Activated CD4-positive, alpha-beta memory T cell treated with anti-CD3 and anti-CD28 coated beads, Interleukin-2, amount 10 ng/mL, durations not matched to agents 7 days and 5 days (primary cell): Measurements from ENCODE around the gene NOL11. TPM values are rescaled to one million over a fixed set of nuclear protein-coding genes. Genes with fewer than 3 reads are reported as not detected.
"Not testable (repeated sequence)": the region's sequence is repeated elsewhere in the genome, so short reads cannot be mapped to it uniquely, and the experiment has no call there.

Source experiments
- CTCF ChIA-PET: fragments of 350-600 bp; sonication (Branson Sonifier 250); formaldehyde crosslinking; loops from one replicate; lab custom pipeline; 2021; ENCODE audit warnings: antibody characterized with exemption, inconsistent platforms; lab: Charles Lee
- POLR2A ChIA-PET: fragments of 350-600 bp; sonication (Branson Sonifier 250); formaldehyde crosslinking; loops from one replicate; lab custom pipeline; 2021; ENCODE audit warnings: antibody characterized with exemption; lab: Charles Lee
- DNase-seq: peaks from one replicate; pipeline ENCODE4 v3.0.0-alpha.2; 2020
- H3K27ac Mint-ChIP-seq: one replicate; pipeline ENCODE4 v1.8.0; 2021; ENCODE audit warnings: mild to moderate bottlenecking, mixed read lengths
- H3K27me3 Mint-ChIP-seq: one replicate; pipeline ENCODE4 v1.8.0; 2021; ENCODE audit warnings: mixed read lengths
- H3K36me3 Mint-ChIP-seq: one replicate; pipeline ENCODE4 v1.8.0; 2021; ENCODE audit warnings: low read depth, mixed read lengths
- H3K4me1 Mint-ChIP-seq: one replicate; pipeline ENCODE4 v1.8.0; 2021; ENCODE audit warnings: mixed read lengths
- H3K4me3 Mint-ChIP-seq: one replicate; pipeline ENCODE4 v1.8.0; 2021; ENCODE audit warnings: mild to moderate bottlenecking, mixed read lengths
- H3K9me3 Mint-ChIP-seq: one replicate; pipeline ENCODE4 v1.8.0; 2021; ENCODE audit warnings: mixed read lengths
- total RNA-seq, 2 experiments: library from RNA; stranded (reverse); gene quantifications; one replicate each; pipeline ENCODE4 v1.2.3, GENCODE V29; 2021

The NOL11 gene
- total RNA-seq, 2 experiments from 2014 or later: 33.2 to 34.4 TPM

DNA sequence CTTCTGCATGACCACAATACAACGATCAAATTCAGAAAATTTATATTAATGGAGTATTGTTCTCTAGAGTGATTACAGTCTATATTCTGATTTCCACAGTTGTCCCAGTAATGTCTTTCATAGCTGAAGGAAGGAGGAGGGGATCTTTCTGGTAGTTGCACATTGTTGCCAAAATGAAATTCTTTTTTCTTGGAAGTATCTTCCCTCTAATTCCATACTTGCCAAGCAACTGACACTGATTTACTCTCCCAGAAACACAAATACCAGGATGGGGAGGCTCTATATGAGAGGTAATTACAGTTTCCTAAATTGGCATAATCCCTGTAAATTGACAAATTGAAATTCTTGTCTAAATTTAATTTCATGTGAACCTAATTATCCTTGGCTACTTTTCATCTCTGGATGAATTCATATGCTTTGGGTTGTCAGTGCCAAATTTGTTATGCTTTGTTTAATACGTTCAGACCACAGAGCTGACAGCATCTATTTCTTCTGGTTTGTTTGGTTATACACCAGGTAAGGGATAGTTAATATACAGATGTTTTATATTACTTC, 30.0 kb downstream of the NOL11 start:
- POLR2A ChIA-PET: no interaction called here

DNA sequence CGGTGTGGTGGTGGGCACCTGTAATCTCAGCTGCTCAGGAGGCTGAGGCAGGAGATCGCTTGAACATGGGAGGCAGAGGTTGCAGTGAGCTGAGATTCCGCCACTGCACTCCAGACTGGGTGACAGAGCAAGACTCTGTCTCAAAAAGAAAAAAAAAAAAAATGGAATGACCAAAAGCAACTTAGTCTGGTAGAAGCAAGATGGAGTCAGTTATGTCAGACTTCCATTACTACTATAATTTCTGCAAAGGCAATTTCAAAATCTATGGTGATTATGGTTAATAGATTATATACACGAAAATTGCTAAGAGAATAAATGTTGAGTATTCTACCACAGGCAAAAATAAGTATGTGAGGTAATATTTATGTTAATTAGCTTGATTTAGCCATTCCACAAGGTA, 32.3 kb downstream of the NOL11 start:
- Mint-ChIP-seq H3K36me3 (peaks cover 48% of the 10 kb centered on the region), H3K27me3 (no peaks in the 10 kb centered on the region), H3K4me3 (no peak overlapping the region), H3K9me3 (no peaks in the 10 kb centered on the region), H3K27ac (no peak overlapping the region), H3K4me1 (peaks cover under 1% of the 10 kb centered on the region)
- ChIA-PET POLR2A (no interaction called here), CTCF (interaction anchor here (0.6 to 0.7 kb wide), 2 partner anchors 41 to 668 kb away, joined by 3 read pairs; no protein-coding TSS in a partner anchor)
- no peak for DNase-seq

More for the DNA sequence above, 30.0 kb downstream of the NOL11 start:
- CTCF ChIA-PET: interaction anchor here (0.6 to 0.9 kb wide), 2 partner anchors 22 to 161 kb away, joined by 5 read pairs; no protein-coding TSS in a partner anchor
- no peak for DNase-seq
- Mint-ChIP-seq H3K27ac (no peak overlapping the region), H3K36me3 (peaks cover 54% of the 10 kb centered on the region), H3K4me3 (no peak overlapping the region), H3K4me1 (no peaks in the 10 kb centered on the region), H3K9me3 (no peaks in the 10 kb centered on the region), H3K27me3 (no peaks in the 10 kb centered on the region)

DNA sequence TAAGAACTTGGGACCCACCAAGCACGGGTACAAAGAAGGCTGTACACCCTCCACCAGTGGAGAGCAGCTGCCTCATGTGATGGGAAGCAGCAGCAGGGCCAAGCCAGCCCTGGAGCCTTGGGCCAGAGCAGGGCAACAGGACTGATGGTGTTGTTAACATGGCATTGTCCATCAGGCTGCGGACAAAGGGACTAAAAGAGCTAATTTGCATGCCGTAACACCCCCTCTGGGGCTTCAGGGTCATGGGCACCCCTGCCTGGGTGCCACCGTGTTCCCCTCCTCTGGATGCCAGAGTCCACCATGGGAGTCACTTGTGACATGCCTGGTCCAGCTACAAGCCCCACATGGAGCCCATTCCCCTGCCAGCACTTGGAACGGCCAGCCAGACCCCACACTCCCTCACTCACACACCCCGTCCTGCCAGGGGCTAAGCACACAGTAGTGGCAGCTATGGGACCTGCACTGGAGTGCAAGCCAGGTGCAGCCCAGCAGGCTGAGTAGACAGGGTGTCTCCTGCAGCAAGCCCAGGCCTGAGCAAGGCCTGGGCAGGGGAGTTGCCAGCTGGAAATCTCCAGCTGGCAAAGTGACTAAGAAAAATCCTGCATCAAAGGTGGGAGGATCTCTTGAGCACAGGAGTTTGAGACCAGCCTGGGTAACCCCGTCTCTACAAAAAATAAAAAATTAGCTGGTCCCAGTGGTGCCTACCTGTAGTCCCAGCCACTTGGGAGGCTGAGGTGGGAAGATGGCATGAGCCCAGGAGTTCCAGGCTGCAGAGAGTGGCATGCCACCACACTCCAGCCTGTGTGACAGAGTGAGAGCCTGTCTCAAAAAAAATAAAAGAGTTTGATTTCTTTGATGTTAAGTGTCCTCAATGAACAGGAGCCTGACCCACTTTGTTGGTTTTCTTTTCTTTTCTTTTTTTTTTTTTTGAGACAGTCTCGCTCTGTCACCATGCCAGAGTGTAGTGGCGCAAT, 33.7 kb downstream of the NOL11 start:
- Mint-ChIP-seq H3K4me1 (peaks cover 5% of the 10 kb centered on the region), H3K9me3 (no peaks in the 10 kb centered on the region), H3K36me3 (peaks cover 46% of the 10 kb centered on the region), H3K4me3 (no peak overlapping the region), H3K27me3 (no peaks in the 10 kb centered on the region), H3K27ac (no peak overlapping the region)
- DNase-seq: no peak
- ChIA-PET POLR2A (no interaction called here), CTCF (no interaction called here)

DNA sequence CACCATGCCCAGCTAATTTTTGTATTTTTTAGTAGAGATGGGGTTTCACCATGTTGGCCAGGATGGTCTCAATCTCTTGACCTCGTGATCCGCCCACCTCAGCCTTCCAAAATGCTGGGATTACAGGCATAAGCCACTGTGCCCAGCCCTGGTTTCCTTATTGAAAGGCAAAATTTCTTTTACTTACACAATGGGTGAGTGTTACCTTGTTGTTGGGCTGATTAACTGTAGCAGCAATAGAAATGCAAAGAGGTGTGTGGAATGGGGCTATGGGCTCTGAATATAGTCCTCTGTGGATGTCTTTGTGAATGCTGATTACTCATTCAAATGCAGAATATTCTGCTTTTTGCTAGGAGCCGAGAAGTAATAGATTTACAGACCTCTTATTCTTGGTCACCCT, 34.4 kb downstream of the NOL11 start:
- H3K4me3 Mint-ChIP-seq, DNase-seq, H3K4me1 Mint-ChIP-seq, H3K27ac Mint-ChIP-seq, H3K9me3 Mint-ChIP-seq, H3K27me3 Mint-ChIP-seq, POLR2A ChIA-PET: not testable (repeated sequence)
- CTCF ChIA-PET: interaction anchor here (0.6 kb wide), 1 partner anchor 577 kb away, joined by 3 read pairs; no protein-coding TSS in a partner anchor
- H3K36me3 Mint-ChIP-seq: peaks cover 42% of the 10 kb centered on the region

GRCh38 chr17:67753026-67753425, 35.3 kb downstream of the NOL11 start:
- Mint-ChIP-seq H3K27ac (no peak overlapping the region), H3K27me3 (no peaks in the 10 kb centered on the region), H3K9me3 (no peaks in the 10 kb centered on the region), H3K36me3 (peaks cover 33% of the 10 kb centered on the region), H3K4me1 (peaks cover 6% of the 10 kb centered on the region), H3K4me3 (no peak overlapping the region)
- ChIA-PET POLR2A (no interaction called here), CTCF (no interaction called here)
- DNase-seq: no peak

- peaks cover 6% of the 10 kb centered on the region for H3K4me1 Mint-ChIP-seq
- ChIA-PET CTCF (no interaction called here), POLR2A (no interaction called here)
- no peaks in the 10 kb centered on the region for H3K27me3 Mint-ChIP-seq
- H3K9me3 Mint-ChIP-seq: no peaks in the 10 kb centered on the region
- no peak for DNase-seq
- no peak overlapping the region for H3K4me3 Mint-ChIP-seq
- H3K27ac Mint-ChIP-seq: no peak overlapping the region
- H3K36me3 Mint-ChIP-seq: peaks cover 24% of the 10 kb centered on the region
Measured at GRCh38 chr17:67754001-67754400, 36.3 kb downstream of the NOL11 start.

GRCh38 chr17:67754686-67755085, 37.0 kb downstream of the NOL11 start:
- H3K27me3 Mint-ChIP-seq, CTCF ChIA-PET, POLR2A ChIA-PET, H3K9me3 Mint-ChIP-seq, H3K4me3 Mint-ChIP-seq, H3K27ac Mint-ChIP-seq, DNase-seq, H3K4me1 Mint-ChIP-seq: not testable (repeated sequence)
- peaks cover 20% of the 10 kb centered on the region for H3K36me3 Mint-ChIP-seq

- CTCF ChIA-PET, H3K9me3 Mint-ChIP-seq, POLR2A ChIA-PET, H3K36me3 Mint-ChIP-seq, DNase-seq, H3K27me3 Mint-ChIP-seq, H3K4me3 Mint-ChIP-seq, H3K4me1 Mint-ChIP-seq, H3K27ac Mint-ChIP-seq: not testable (repeated sequence)
Measured at GRCh38 chr17:67756766-67757165, 39.0 kb downstream of the NOL11 start.

GRCh38 chr17:67759355-67760171, 41.8 kb downstream of the NOL11 start:
- Mint-ChIP-seq H3K4me3 (no peak overlapping the region), H3K27ac (no peak overlapping the region), H3K9me3 (no peaks in the 10 kb centered on the region), H3K27me3 (no peaks in the 10 kb centered on the region), H3K36me3 (peaks cover 5% of the 10 kb centered on the region), H3K4me1 (peaks cover 6% of the 10 kb centered on the region)
- ChIA-PET CTCF (no interaction called here), POLR2A (no interaction called here)
- no peak for DNase-seq

DNA sequence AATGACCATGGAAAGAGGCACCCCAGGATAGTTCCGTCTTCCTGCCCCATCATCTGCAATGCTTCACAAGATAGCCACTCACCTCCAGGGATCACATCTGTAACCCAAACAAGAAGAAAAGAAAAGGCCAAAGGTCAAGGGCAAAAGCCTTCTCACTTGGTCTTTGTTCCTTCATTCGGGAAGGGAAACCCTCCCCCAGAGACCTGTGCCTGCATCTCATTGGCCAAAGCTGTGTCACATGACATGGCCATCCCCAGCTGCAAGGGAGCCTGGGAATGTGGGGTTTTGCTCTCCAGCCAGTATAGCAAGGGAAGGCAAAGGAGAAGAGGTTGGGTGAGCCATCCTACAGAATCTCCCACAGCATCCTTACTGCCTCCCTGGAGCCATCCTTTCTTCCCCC, 47.9 kb downstream of the NOL11 start:
- ChIA-PET POLR2A (no interaction called here), CTCF (no interaction called here)
- Mint-ChIP-seq H3K27me3 (no peaks in the 10 kb centered on the region), H3K9me3 (no peaks in the 10 kb centered on the region), H3K36me3 (no peaks in the 10 kb centered on the region), H3K4me1 (no peaks in the 10 kb centered on the region), H3K4me3 (no peak overlapping the region), H3K27ac (no peak overlapping the region)
- no peak for DNase-seq

GRCh38 chr17:67769231-67769630, 51.5 kb downstream of the NOL11 start:
- POLR2A ChIA-PET: no interaction called here

GRCh38 chr17:67770539-67770938, 52.8 kb downstream of the NOL11 start:
- Mint-ChIP-seq H3K4me3 (no peak overlapping the region), H3K27me3 (peaks cover 2% of the 10 kb centered on the region), H3K36me3 (no peaks in the 10 kb centered on the region), H3K9me3 (no peaks in the 10 kb centered on the region), H3K27ac (no peak overlapping the region), H3K4me1 (no peaks in the 10 kb centered on the region)
- ChIA-PET CTCF (interaction anchor here (0.7 to 1.3 kb wide), 2 partner anchors 13 to 22 kb away, joined by 3 to 5 read pairs; no protein-coding TSS in a partner anchor), POLR2A (no interaction called here)
- DNase-seq: no peak

More at GRCh38 chr17:67769231-67769630, 51.5 kb downstream of the NOL11 start:
- H3K4me3 Mint-ChIP-seq: no peak overlapping the region
- CTCF ChIA-PET: no interaction called here
- no peaks in the 10 kb centered on the region for H3K36me3 Mint-ChIP-seq
- H3K9me3 Mint-ChIP-seq: no peaks in the 10 kb centered on the region
- no peak for DNase-seq
- no peak overlapping the region for H3K27ac Mint-ChIP-seq
- peaks cover 2% of the 10 kb centered on the region for H3K27me3 Mint-ChIP-seq
- H3K4me1 Mint-ChIP-seq: no peaks in the 10 kb centered on the region

DNA sequence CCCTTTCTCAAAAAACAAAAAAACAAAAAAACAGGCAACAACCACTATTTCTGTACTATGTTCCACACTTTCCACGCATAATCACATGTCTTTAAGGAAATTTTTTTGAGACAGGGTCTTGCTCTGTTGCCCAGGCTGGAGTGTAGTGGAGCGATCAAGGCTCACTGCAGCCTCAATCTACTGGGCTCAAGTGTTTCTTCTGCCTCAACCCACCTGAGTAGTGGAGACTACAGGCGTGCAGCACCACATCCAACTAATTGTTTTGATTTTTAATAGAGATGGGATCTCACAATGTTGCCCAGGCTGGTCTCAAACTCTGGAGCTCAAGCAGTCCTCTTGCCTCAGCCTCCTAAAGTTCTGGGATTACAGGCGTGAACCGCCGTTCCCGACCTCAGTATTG, 54.9 kb downstream of the NOL11 start:
- ChIA-PET POLR2A (no interaction called here), CTCF (no interaction called here)
- H3K4me1 Mint-ChIP-seq: no peaks in the 10 kb centered on the region
- no peak overlapping the region for H3K27ac Mint-ChIP-seq
- peaks cover 2% of the 10 kb centered on the region for H3K27me3 Mint-ChIP-seq
- DNase-seq: no peak
- no peaks in the 10 kb centered on the region for H3K36me3 Mint-ChIP-seq
- no peaks in the 10 kb centered on the region for H3K9me3 Mint-ChIP-seq
- H3K4me3 Mint-ChIP-seq: no peak overlapping the region
